ENCODE data around the gene LAMTOR4. TPM values are rescaled to one million over a fixed set of nuclear protein-coding genes. Genes with fewer than 3 reads are reported as not detected.

Gene LAMTOR4
- polyA plus RNA-seq, 1 donor (not counting 4 experiments of a cell fraction or from before 2014, with no cell fraction given) = 99.2 TPM

- Histone ChIP-seq H3K36me3 (ENCODE audit: control insufficient read depth in 2 of 2, extremely low read depth in 1 of 2, insufficient read depth in 2 of 2, low read length in 2 of 2) (peaks cover 32 to 47% of the 10 kb centered on the region in 2 experiments), H3K4me3 (ENCODE audit: control insufficient read depth in 2 of 3, extremely low read depth in 1 of 3, insufficient read depth in 2 of 3, low read depth in 1 of 3, low read length in 3 of 3) (peak overlapping the region; percentile 70 to 78 (median 75)), H3K9me3 (ENCODE audit: control insufficient read depth, low read depth, low read length) (no peaks in the 10 kb centered on the region), H4K20me1 (ENCODE audit: control insufficient read depth, extremely low read depth, insufficient read depth, low read length) (peaks cover 6% of the 10 kb centered on the region), H3K4me1 (ENCODE audit: control insufficient read depth, extremely low read depth, insufficient read depth, low read length) (peaks cover 10% of the 10 kb centered on the region), H3K9me1 (ENCODE audit: control insufficient read depth, extremely low read depth, insufficient read depth, low read length) (no peaks in the 10 kb centered on the region), H3K4me2 (ENCODE audit: control insufficient read depth, extremely low read depth, insufficient read depth, low read depth, low read length) (peak overlapping the region; percentile 74), H3K27ac (ENCODE audit: control insufficient read depth, insufficient read depth, low read length) (peak overlapping the region; percentile 87), H3K9ac (ENCODE audit: control insufficient read depth, extremely low read depth, insufficient read depth, low read length) (peak overlapping the region; percentile 90), H2AFZ (ENCODE audit: control insufficient read depth, low read length) (peak overlapping the region; percentile 32), H3K27me3 (ENCODE audit: control insufficient read depth, extremely low read depth, insufficient read depth, low read length) (no peaks in the 10 kb centered on the region), H3K79me2 (ENCODE audit: control insufficient read depth, insufficient read depth, low read length) (peaks cover 36% of the 10 kb centered on the region)
- DNase-seq (ENCODE audit: low read depth, low spot score) (no peak), FAIRE-seq (no peak)
- TF ChIP-seq EZH2 (IDR thresholded peaks at IDR 0.05; ENCODE audit: low read length) = no peak
- TF ChIP-seq, protein P1, sequence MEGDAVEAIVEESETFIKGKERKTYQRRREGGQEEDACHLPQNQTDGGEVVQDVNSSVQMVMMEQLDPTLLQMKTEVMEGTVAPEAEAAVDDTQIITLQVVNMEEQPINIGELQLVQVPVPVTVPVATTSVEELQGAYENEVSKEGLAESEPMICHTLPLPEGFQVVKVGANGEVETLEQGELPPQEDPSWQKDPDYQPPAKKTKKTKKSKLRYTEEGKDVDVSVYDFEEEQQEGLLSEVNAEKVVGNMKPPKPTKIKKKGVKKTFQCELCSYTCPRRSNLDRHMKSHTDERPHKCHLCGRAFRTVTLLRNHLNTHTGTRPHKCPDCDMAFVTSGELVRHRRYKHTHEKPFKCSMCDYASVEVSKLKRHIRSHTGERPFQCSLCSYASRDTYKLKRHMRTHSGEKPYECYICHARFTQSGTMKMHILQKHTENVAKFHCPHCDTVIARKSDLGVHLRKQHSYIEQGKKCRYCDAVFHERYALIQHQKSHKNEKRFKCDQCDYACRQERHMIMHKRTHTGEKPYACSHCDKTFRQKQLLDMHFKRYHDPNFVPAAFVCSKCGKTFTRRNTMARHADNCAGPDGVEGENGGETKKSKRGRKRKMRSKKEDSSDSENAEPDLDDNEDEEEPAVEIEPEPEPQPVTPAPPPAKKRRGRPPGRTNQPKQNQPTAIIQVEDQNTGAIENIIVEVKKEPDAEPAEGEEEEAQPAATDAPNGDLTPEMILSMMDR (optimal IDR thresholded peaks at IDR 0.05 in 1 of 3, IDR thresholded peaks at IDR 0.05 in 1 of 3, conservative IDR thresholded peaks at IDR 0.05 in 1 of 3; ENCODE audit: extremely low read depth in 1 of 3, insufficient read depth in 2 of 3, low read length in 3 of 3) = no peak
- dilution Hi-C loops (cut with MboI; ENCODE audit: extremely low pct_ligation_motif_present, low sequenced_read_pairs) = no loop called here
Observed at GRCh38 chr7:100100420-100101015, 48.2 kb upstream of the LAMTOR4 start.

- peaks cover 29 to 49% of the 10 kb centered on the region in 2 experiments for H3K36me3 ChIP-seq (ENCODE audit: control insufficient read depth in 2 of 2, extremely low read depth in 1 of 2, insufficient read depth in 2 of 2, low read length in 2 of 2)
Observed at GRCh38 chr7:100101016-100101862, 47.5 kb upstream of the LAMTOR4 start, which contains the start of the genes AP4M1 and MCM7. AP4M1 (plus strand) TSS chr7:100101643; CDS start chr7:100101715, 72 bp downstream. MCM7 (minus strand) TSS chr7:100101397; CDS start chr7:100101294, 103 bp downstream.

More at GRCh38 chr7:100101016-100101862, 47.5 kb upstream of the LAMTOR4 start, which contains the start of the genes AP4M1 and MCM7:
- Histone ChIP-seq H4K20me1 (ENCODE audit: control insufficient read depth, extremely low read depth, insufficient read depth, low read length) (peaks cover 6% of the 10 kb centered on the region), H3K4me3 (ENCODE audit: control insufficient read depth in 2 of 3, extremely low read depth in 1 of 3, insufficient read depth in 2 of 3, low read depth in 1 of 3, low read length in 3 of 3) (peak within 1 kb of the TSS; percentile 70 to 78 (median 75)), H2AFZ (ENCODE audit: control insufficient read depth, low read length) (peak within 1 kb of the TSS; percentile 72), H3K9ac (ENCODE audit: control insufficient read depth, extremely low read depth, insufficient read depth, low read length) (peak within 1 kb of the TSS; percentile 90), H3K79me2 (ENCODE audit: control insufficient read depth, insufficient read depth, low read length) (peaks cover 36% of the 10 kb centered on the region), H3K9me3 (ENCODE audit: control insufficient read depth, low read depth, low read length) (no peaks in the 10 kb centered on the region), H3K4me1 (ENCODE audit: control insufficient read depth, extremely low read depth, insufficient read depth, low read length) (peaks cover 10% of the 10 kb centered on the region), H3K27ac (ENCODE audit: control insufficient read depth, insufficient read depth, low read length) (peak within 1 kb of the TSS; percentile 87), H3K9me1 (ENCODE audit: control insufficient read depth, extremely low read depth, insufficient read depth, low read length) (no peaks in the 10 kb centered on the region), H3K27me3 (ENCODE audit: control insufficient read depth, extremely low read depth, insufficient read depth, low read length) (no peaks in the 10 kb centered on the region), H3K4me2 (ENCODE audit: control insufficient read depth, extremely low read depth, insufficient read depth, low read depth, low read length) (peak within 1 kb of the TSS; percentile 76)
- dilution Hi-C loops (cut with MboI; ENCODE audit: extremely low pct_ligation_motif_present, low sequenced_read_pairs) = no loop called here
- FAIRE-seq (no peak), DNase-seq (ENCODE audit: low read depth, low spot score) (peak; percentile 88)
- TF ChIP-seq EZH2 (IDR thresholded peaks at IDR 0.05; ENCODE audit: low read length) = no peak
- TF ChIP-seq, protein P1 (optimal IDR thresholded peaks at IDR 0.05 in 1 of 3, IDR thresholded peaks at IDR 0.05 in 1 of 3, conservative IDR thresholded peaks at IDR 0.05 in 1 of 3; ENCODE audit: extremely low read depth in 1 of 3, insufficient read depth in 2 of 3, low read length in 3 of 3) = no peak

Data from keratinocyte (primary cell).